GM12872 (cell line): ENCODE results near the gene PDZRN3.

Experiments used
- CTCF ChIP-seq: IDR thresholded peaks from 3 replicates; pipeline ENCODE4 v1.5.1; 2011; ENCODE audit warnings: low read depth, mild to moderate bottlenecking, low read length, moderate library complexity; ENCODE audit not compliant: insufficient read depth

PDZRN3 gene

GRCh38 chr3:73577704-73578103 lies 47.0 kb downstream of the PDZRN3 start:
- no peak for TF ChIP-seq CTCF

- no peak for TF ChIP-seq CTCF
Measured at GRCh38 chr3:73576999-73577461, 47.7 kb downstream of the PDZRN3 start.

GRCh38 chr3:73575953-73576352 lies 48.8 kb downstream of the PDZRN3 start:
- no peak for TF ChIP-seq CTCF

GRCh38 chr3:73575519-73575918 lies 49.2 kb downstream of the PDZRN3 start:
- no peak for TF ChIP-seq CTCF

- TF ChIP-seq CTCF = no peak
Measured at GRCh38 chr3:73573204-73573603, 51.5 kb downstream of the PDZRN3 start.

GRCh38 chr3:73572368-73572767 lies 52.4 kb downstream of the PDZRN3 start:
- TF ChIP-seq CTCF = no peak

GRCh38 chr3:73571238-73571794 lies 53.4 kb downstream of the PDZRN3 start:
- no peak for TF ChIP-seq CTCF
